ENCODE measurements around the gene SFTPB.

SFTPB gene

GRCh38 chr2:85697716-85698115, 29.7 kb upstream of the SFTPB start:
- Histone ChIP-seq H3K4ac (ENCODE audit: low read length) (no peak overlapping the region), H4K91ac (ENCODE audit: low read depth, low read length, poor library complexity) (no peak overlapping the region), H3K79me1 (ENCODE audit: low read depth, low read length) (no peaks in the 10 kb centered on the region), H2AFZ (ENCODE audit: low read length) (peak overlapping the region; percentile 60), H2BK5ac (ENCODE audit: low read length) (no peak overlapping the region), H2AK5ac (ENCODE audit: low read depth, low read length) (no peak overlapping the region), H4K8ac (ENCODE audit: low read depth, low read length) (no peak overlapping the region), H3K27ac (replicated peaks; ENCODE audit: low read length) (no peak overlapping the region), H3K23ac (ENCODE audit: low read depth, low read length, poor library complexity) (no peak overlapping the region), H2BK12ac (ENCODE audit: low read length) (no peak overlapping the region), H3K4me2 (ENCODE audit: insufficient read depth, low read length, poor library complexity, severe bottlenecking) (no peak overlapping the region), H3K18ac (ENCODE audit: low read length) (no peak overlapping the region), H3K9ac (ENCODE audit: low read depth, low read length, poor library complexity) (no peak overlapping the region), H3K14ac (ENCODE audit: low read length) (no peak overlapping the region), H2BK15ac (ENCODE audit: low read length) (no peak overlapping the region), H3K4me3 (ENCODE audit: low read length in 2 of 2) (no peak overlapping the region), H2BK120ac (ENCODE audit: low read depth, low read length) (no peak overlapping the region), H3K9me3 (replicated peaks in 1 of 2; ENCODE audit: control insufficient read depth in 2 of 2, insufficient read depth in 1 of 2, low read depth in 1 of 2, low read length in 2 of 2) (no peaks in the 10 kb centered on the region), H3K27me3 (ENCODE audit: control insufficient read depth in 3 of 3, insufficient read depth in 3 of 3, low read depth in 1 of 3, low read length in 3 of 3) (peaks cover 0 to 26% (median 0%) of the 10 kb centered on the region in 3 experiments), H3K36me3 (replicated peaks in 1 of 2; ENCODE audit: control insufficient read depth in 2 of 2, insufficient read depth in 2 of 2, low read length in 2 of 2) (no peaks in the 10 kb centered on the region), H3K4me1 (ENCODE audit: control insufficient read depth in 2 of 2, insufficient read depth in 1 of 2, low read depth in 1 of 2, low read length in 2 of 2) (peaks cover 2 to 4% of the 10 kb centered on the region in 2 donors)
- no CpG with 5 or more reads among the region's 2 CpGs for WGBS, 2 donors (ENCODE audit: extremely low coverage in 2 of 2, insufficient read length in 2 of 2, insufficient replicate concordance in 1 of 2)
- DNase-seq (ENCODE audit: low spot score) = no peak

GRCh38 chr2:85697096-85697495, 29.1 kb upstream of the SFTPB start:
- Histone ChIP-seq H2BK15ac (ENCODE audit: low read length) (no peak overlapping the region), H3K9me3 (replicated peaks in 1 of 2; ENCODE audit: control insufficient read depth in 2 of 2, insufficient read depth in 1 of 2, low read depth in 1 of 2, low read length in 2 of 2) (no peaks in the 10 kb centered on the region), H2AK5ac (ENCODE audit: low read depth, low read length) (no peak overlapping the region), H3K4me2 (ENCODE audit: insufficient read depth, low read length, poor library complexity, severe bottlenecking) (no peak overlapping the region), H3K79me1 (ENCODE audit: low read depth, low read length) (no peaks in the 10 kb centered on the region), H3K36me3 (replicated peaks in 1 of 2; ENCODE audit: control insufficient read depth in 2 of 2, insufficient read depth in 2 of 2, low read length in 2 of 2) (no peaks in the 10 kb centered on the region), H3K27me3 (ENCODE audit: control insufficient read depth in 3 of 3, insufficient read depth in 3 of 3, low read depth in 1 of 3, low read length in 3 of 3) (peaks cover 0 to 27% (median 0%) of the 10 kb centered on the region in 3 experiments), H3K14ac (ENCODE audit: low read length) (no peak overlapping the region), H3K27ac (replicated peaks; ENCODE audit: low read length) (no peak overlapping the region), H2AFZ (ENCODE audit: low read length) (no peak overlapping the region), H4K91ac (ENCODE audit: low read depth, low read length, poor library complexity) (no peak overlapping the region), H4K8ac (ENCODE audit: low read depth, low read length) (no peak overlapping the region), H2BK5ac (ENCODE audit: low read length) (no peak overlapping the region), H3K4me1 (ENCODE audit: control insufficient read depth in 2 of 2, insufficient read depth in 1 of 2, low read depth in 1 of 2, low read length in 2 of 2) (peaks cover 2 to 4% of the 10 kb centered on the region in 2 donors), H3K4me3 (ENCODE audit: low read length in 2 of 2) (no peak overlapping the region), H2BK120ac (ENCODE audit: low read depth, low read length) (no peak overlapping the region), H2BK12ac (ENCODE audit: low read length) (no peak overlapping the region), H3K18ac (ENCODE audit: low read length) (peak overlapping the region; percentile 42), H3K9ac (ENCODE audit: low read depth, low read length, poor library complexity) (no peak overlapping the region), H3K4ac (ENCODE audit: low read length) (no peak overlapping the region), H3K23ac (ENCODE audit: low read depth, low read length, poor library complexity) (peak overlapping the region; percentile 18)
- DNase-seq (ENCODE audit: low spot score) = no peak
- no CpG with 5 or more reads among the region's 3 CpGs for WGBS, 2 donors (ENCODE audit: extremely low coverage in 2 of 2, insufficient read length in 2 of 2, insufficient replicate concordance in 1 of 2)

- DNase-seq (ENCODE audit: low spot score) = no peak
- Histone ChIP-seq H2BK15ac (ENCODE audit: low read length) (no peak overlapping the region), H3K27ac (replicated peaks; ENCODE audit: low read length) (no peak overlapping the region), H3K14ac (ENCODE audit: low read length) (no peak overlapping the region), H3K79me1 (ENCODE audit: low read depth, low read length) (no peaks in the 10 kb centered on the region), H4K91ac (ENCODE audit: low read depth, low read length, poor library complexity) (no peak overlapping the region), H3K9ac (ENCODE audit: low read depth, low read length, poor library complexity) (no peak overlapping the region), H2AK5ac (ENCODE audit: low read depth, low read length) (peak overlapping the region; percentile 35), H2BK5ac (ENCODE audit: low read length) (no peak overlapping the region), H4K8ac (ENCODE audit: low read depth, low read length) (no peak overlapping the region), H3K4me2 (ENCODE audit: insufficient read depth, low read length, poor library complexity, severe bottlenecking) (no peak overlapping the region), H3K18ac (ENCODE audit: low read length) (peak overlapping the region; percentile 27), H2BK120ac (ENCODE audit: low read depth, low read length) (no peak overlapping the region), H3K36me3 (replicated peaks in 1 of 2; ENCODE audit: control insufficient read depth in 2 of 2, insufficient read depth in 2 of 2, low read length in 2 of 2) (no peaks in the 10 kb centered on the region), H3K4me3 (ENCODE audit: low read length in 2 of 2) (no peak overlapping the region), H3K23ac (ENCODE audit: low read depth, low read length, poor library complexity) (no peak overlapping the region), H3K27me3 (ENCODE audit: control insufficient read depth in 3 of 3, insufficient read depth in 3 of 3, low read depth in 1 of 3, low read length in 3 of 3) (peaks cover 0 to 27% (median 0%) of the 10 kb centered on the region in 3 experiments), H3K9me3 (replicated peaks in 1 of 2; ENCODE audit: control insufficient read depth in 2 of 2, insufficient read depth in 1 of 2, low read depth in 1 of 2, low read length in 2 of 2) (no peaks in the 10 kb centered on the region), H3K4me1 (ENCODE audit: control insufficient read depth in 2 of 2, insufficient read depth in 1 of 2, low read depth in 1 of 2, low read length in 2 of 2) (peaks cover 2% of the 10 kb centered on the region in 2 donors), H2AFZ (ENCODE audit: low read length) (peak overlapping the region; percentile 3), H2BK12ac (ENCODE audit: low read length) (no peak overlapping the region), H3K4ac (ENCODE audit: low read length) (no peak overlapping the region)
- no CpG with 5 or more reads among the region's 12 CpGs for WGBS, 2 donors (ENCODE audit: extremely low coverage in 2 of 2, insufficient read length in 2 of 2, insufficient replicate concordance in 1 of 2)
Measured at GRCh38 chr2:85695691-85696668, 28.0 kb upstream of the SFTPB start.

GRCh38 chr2:85695121-85695520, 27.1 kb upstream of the SFTPB start:
- H3K18ac ChIP-seq (ENCODE audit: low read length) = peak overlapping the region; percentile 55

More at GRCh38 chr2:85695121-85695520, 27.1 kb upstream of the SFTPB start:
- H3K14ac ChIP-seq (ENCODE audit: low read length) = no peak overlapping the region
- no peak for DNase-seq (ENCODE audit: low spot score)
- H2AFZ ChIP-seq (ENCODE audit: low read length) = no peak overlapping the region
- H3K36me3 ChIP-seq (replicated peaks in 1 of 2; ENCODE audit: control insufficient read depth in 2 of 2, insufficient read depth in 2 of 2, low read length in 2 of 2) = no peaks in the 10 kb centered on the region
- no CpG with 5 or more reads among the region's 11 CpGs for WGBS, 2 donors (ENCODE audit: extremely low coverage in 2 of 2, insufficient read length in 2 of 2, insufficient replicate concordance in 1 of 2)
- no peak overlapping the region for H3K23ac ChIP-seq (ENCODE audit: low read depth, low read length, poor library complexity)
- no peaks in the 10 kb centered on the region for H3K79me1 ChIP-seq (ENCODE audit: low read depth, low read length)
- H3K4me1 ChIP-seq (ENCODE audit: control insufficient read depth in 2 of 2, insufficient read depth in 1 of 2, low read depth in 1 of 2, low read length in 2 of 2) = peaks cover 2% of the 10 kb centered on the region in 2 donors
- peak overlapping the region; percentile 35 for H2AK5ac ChIP-seq (ENCODE audit: low read depth, low read length)
- H3K4me3 ChIP-seq (ENCODE audit: low read length in 2 of 2) = no peak overlapping the region
- peak overlapping the region; percentile 65 for H2BK12ac ChIP-seq (ENCODE audit: low read length)
- no peak overlapping the region for H4K91ac ChIP-seq (ENCODE audit: low read depth, low read length, poor library complexity)
- no peak overlapping the region for H3K27ac ChIP-seq (replicated peaks; ENCODE audit: low read length)
- no peak overlapping the region for H2BK120ac ChIP-seq (ENCODE audit: low read depth, low read length)
- no peaks in the 10 kb centered on the region for H3K9me3 ChIP-seq (replicated peaks in 1 of 2; ENCODE audit: control insufficient read depth in 2 of 2, insufficient read depth in 1 of 2, low read depth in 1 of 2, low read length in 2 of 2)
- peaks cover 0 to 27% (median 0%) of the 10 kb centered on the region in 3 experiments for H3K27me3 ChIP-seq (ENCODE audit: control insufficient read depth in 3 of 3, insufficient read depth in 3 of 3, low read depth in 1 of 3, low read length in 3 of 3)
- H3K9ac ChIP-seq (ENCODE audit: low read depth, low read length, poor library complexity) = no peak overlapping the region
- no peak overlapping the region for H3K4me2 ChIP-seq (ENCODE audit: insufficient read depth, low read length, poor library complexity, severe bottlenecking)
- H2BK5ac ChIP-seq (ENCODE audit: low read length) = no peak overlapping the region
- no peak overlapping the region for H2BK15ac ChIP-seq (ENCODE audit: low read length)
- H4K8ac ChIP-seq (ENCODE audit: low read depth, low read length) = no peak overlapping the region
- no peak overlapping the region for H3K4ac ChIP-seq (ENCODE audit: low read length)
